ENCODE results near the gene C11orf24.

The C11orf24 gene

GRCh38 chr11:68266936-68267880, 4.6 kb downstream of the C11orf24 start:
- Histone ChIP-seq H3K4me1 (ENCODE audit: control insufficient read depth in 1 of 2, insufficient read depth in 2 of 2, low read length in 2 of 2) (peaks cover 0 to 35% of the 10 kb centered on the region in 2 donors), H3K36me3 (ENCODE audit: control insufficient read depth in 1 of 2, insufficient read depth in 2 of 2, low read length in 2 of 2) (peaks cover 33 to 62% of the 10 kb centered on the region in 2 donors), H3K4me3 (ENCODE audit: low read depth in 1 of 2, low read length in 2 of 2) (no peak overlapping the region), H3K9me3 (ENCODE audit: control insufficient read depth in 1 of 2, low read length in 2 of 2) (no peaks in the 10 kb centered on the region), H3K27ac (ENCODE audit: low read length) (no peak overlapping the region), H3K27me3 (ENCODE audit: low read depth, low read length) (no peaks in the 10 kb centered on the region)

- Histone ChIP-seq H3K9me3 (ENCODE audit: control insufficient read depth in 1 of 2, low read length in 2 of 2) (no peaks in the 10 kb centered on the region), H3K36me3 (ENCODE audit: control insufficient read depth in 1 of 2, insufficient read depth in 2 of 2, low read length in 2 of 2) (peaks cover 36 to 66% of the 10 kb centered on the region in 2 donors), H3K4me1 (ENCODE audit: control insufficient read depth in 1 of 2, insufficient read depth in 2 of 2, low read length in 2 of 2) (peaks cover 0 to 35% of the 10 kb centered on the region in 2 donors), H3K27me3 (ENCODE audit: low read depth, low read length) (no peaks in the 10 kb centered on the region), H3K4me3 (ENCODE audit: low read depth in 1 of 2, low read length in 2 of 2) (no peak overlapping the region), H3K27ac (ENCODE audit: low read length) (no peak overlapping the region)
Observed at GRCh38 chr11:68266121-68266891, 5.5 kb downstream of the C11orf24 start.

- H3K9me3 ChIP-seq (ENCODE audit: control insufficient read depth in 1 of 2, low read length in 2 of 2): no peaks in the 10 kb centered on the region
- peaks cover 36 to 70% of the 10 kb centered on the region in 2 donors for H3K36me3 ChIP-seq (ENCODE audit: control insufficient read depth in 1 of 2, insufficient read depth in 2 of 2, low read length in 2 of 2)
- H3K27ac ChIP-seq (ENCODE audit: low read length): no peak overlapping the region
- H3K27me3 ChIP-seq (ENCODE audit: low read depth, low read length): no peaks in the 10 kb centered on the region
- peaks cover 0 to 23% of the 10 kb centered on the region in 2 donors for H3K4me1 ChIP-seq (ENCODE audit: control insufficient read depth in 1 of 2, insufficient read depth in 2 of 2, low read length in 2 of 2)
- no peak overlapping the region for H3K4me3 ChIP-seq (ENCODE audit: low read depth in 1 of 2, low read length in 2 of 2)
Observed at GRCh38 chr11:68264741-68265540, 6.8 kb downstream of the C11orf24 start.

GRCh38 chr11:68264244-68264643, 7.5 kb downstream of the C11orf24 start:
- no peak overlapping the region for H3K27ac ChIP-seq (ENCODE audit: low read length)
- no peaks in the 10 kb centered on the region for H3K9me3 ChIP-seq (ENCODE audit: control insufficient read depth in 1 of 2, low read length in 2 of 2)
- no peak overlapping the region for H3K4me3 ChIP-seq (ENCODE audit: low read depth in 1 of 2, low read length in 2 of 2)
- peaks cover 0 to 16% of the 10 kb centered on the region in 2 donors for H3K4me1 ChIP-seq (ENCODE audit: control insufficient read depth in 1 of 2, insufficient read depth in 2 of 2, low read length in 2 of 2)
- H3K36me3 ChIP-seq (ENCODE audit: control insufficient read depth in 1 of 2, insufficient read depth in 2 of 2, low read length in 2 of 2): peaks cover 36 to 70% of the 10 kb centered on the region in 2 donors
- H3K27me3 ChIP-seq (ENCODE audit: low read depth, low read length): no peaks in the 10 kb centered on the region

- no peaks in the 10 kb centered on the region for H3K9me3 ChIP-seq (ENCODE audit: control insufficient read depth in 1 of 2, low read length in 2 of 2)
- peaks cover 36 to 70% of the 10 kb centered on the region in 2 donors for H3K36me3 ChIP-seq (ENCODE audit: control insufficient read depth in 1 of 2, insufficient read depth in 2 of 2, low read length in 2 of 2)
- no peak overlapping the region for H3K4me3 ChIP-seq (ENCODE audit: low read depth in 1 of 2, low read length in 2 of 2)
- H3K4me1 ChIP-seq (ENCODE audit: control insufficient read depth in 1 of 2, insufficient read depth in 2 of 2, low read length in 2 of 2): peaks cover 0 to 16% of the 10 kb centered on the region in 2 donors
- H3K27me3 ChIP-seq (ENCODE audit: low read depth, low read length): no peaks in the 10 kb centered on the region
- no peak overlapping the region for H3K27ac ChIP-seq (ENCODE audit: low read length)
Observed at GRCh38 chr11:68263444-68264035, 8.2 kb downstream of the C11orf24 start.

- H3K27me3 ChIP-seq (ENCODE audit: low read depth, low read length): no peaks in the 10 kb centered on the region
- peaks cover 2 to 17% of the 10 kb centered on the region in 2 donors for H3K4me1 ChIP-seq (ENCODE audit: control insufficient read depth in 1 of 2, insufficient read depth in 2 of 2, low read length in 2 of 2)
- no peaks in the 10 kb centered on the region for H3K9me3 ChIP-seq (ENCODE audit: control insufficient read depth in 1 of 2, low read length in 2 of 2)
- peaks cover 29 to 64% of the 10 kb centered on the region in 2 donors for H3K36me3 ChIP-seq (ENCODE audit: control insufficient read depth in 1 of 2, insufficient read depth in 2 of 2, low read length in 2 of 2)
- no peak overlapping the region for H3K4me3 ChIP-seq (ENCODE audit: low read depth in 1 of 2, low read length in 2 of 2)
- no peak overlapping the region for H3K27ac ChIP-seq (ENCODE audit: low read length)
Observed at GRCh38 chr11:68262544-68262827, 9.3 kb downstream of the C11orf24 start.

GRCh38 chr11:68261749-68262543, 9.8 kb downstream of the C11orf24 start:
- H3K4me3 ChIP-seq (ENCODE audit: low read depth in 1 of 2, low read length in 2 of 2): no peak overlapping the region
- H3K27ac ChIP-seq (ENCODE audit: low read length): no peak overlapping the region
- H3K9me3 ChIP-seq (ENCODE audit: control insufficient read depth in 1 of 2, low read length in 2 of 2): no peaks in the 10 kb centered on the region
- peaks cover 4 to 15% of the 10 kb centered on the region in 2 donors for H3K4me1 ChIP-seq (ENCODE audit: control insufficient read depth in 1 of 2, insufficient read depth in 2 of 2, low read length in 2 of 2)
- peaks cover 24 to 59% of the 10 kb centered on the region in 2 donors for H3K36me3 ChIP-seq (ENCODE audit: control insufficient read depth in 1 of 2, insufficient read depth in 2 of 2, low read length in 2 of 2)
- no peaks in the 10 kb centered on the region for H3K27me3 ChIP-seq (ENCODE audit: low read depth, low read length)

- no peak overlapping the region for H3K27ac ChIP-seq (ENCODE audit: low read length)
- no peaks in the 10 kb centered on the region for H3K27me3 ChIP-seq (ENCODE audit: low read depth, low read length)
- H3K4me3 ChIP-seq (ENCODE audit: low read depth in 1 of 2, low read length in 2 of 2): no peak overlapping the region
- H3K4me1 ChIP-seq (ENCODE audit: control insufficient read depth in 1 of 2, insufficient read depth in 2 of 2, low read length in 2 of 2): peaks cover 4 to 18% of the 10 kb centered on the region in 2 donors
- no peaks in the 10 kb centered on the region for H3K9me3 ChIP-seq (ENCODE audit: control insufficient read depth in 1 of 2, low read length in 2 of 2)
- peaks cover 19 to 49% of the 10 kb centered on the region in 2 donors for H3K36me3 ChIP-seq (ENCODE audit: control insufficient read depth in 1 of 2, insufficient read depth in 2 of 2, low read length in 2 of 2)
Observed at GRCh38 chr11:68261006-68261405, 10.8 kb downstream of the C11orf24 start.

- Histone ChIP-seq H3K4me3 (ENCODE audit: low read depth in 1 of 2, low read length in 2 of 2) (no peak overlapping the region), H3K27ac (ENCODE audit: low read length) (no peak overlapping the region), H3K4me1 (ENCODE audit: control insufficient read depth in 1 of 2, insufficient read depth in 2 of 2, low read length in 2 of 2) (peaks cover 4 to 15% of the 10 kb centered on the region in 2 donors), H3K27me3 (ENCODE audit: low read depth, low read length) (no peaks in the 10 kb centered on the region), H3K36me3 (ENCODE audit: control insufficient read depth in 1 of 2, insufficient read depth in 2 of 2, low read length in 2 of 2) (peaks cover 19 to 45% of the 10 kb centered on the region in 2 donors), H3K9me3 (ENCODE audit: control insufficient read depth in 1 of 2, low read length in 2 of 2) (no peaks in the 10 kb centered on the region)
Observed at GRCh38 chr11:68260484-68260883, 11.3 kb downstream of the C11orf24 start.
